Measurements from ENCODE around the gene ISOC1.

- TF ChIP-seq MAX (CRISPR knock-in tag; IDR thresholded peaks at IDR 0.05) = no peak
- TF ChIP-seq CTCF (IDR thresholded peaks at IDR 0.05) = no peak
- TF ChIP-seq TCF7 (CRISPR knock-in tag; IDR thresholded peaks at IDR 0.05; ENCODE audit: low read depth) = no peak
- no peak for TF ChIP-seq SOX15 (CRISPR knock-in tag; IDR thresholded peaks at IDR 0.05)
- no peak for TF ChIP-seq ZNF281 (CRISPR knock-in tag; IDR thresholded peaks at IDR 0.05)
- TF ChIP-seq USF2 (CRISPR knock-in tag; IDR thresholded peaks at IDR 0.05) = no peak
- TF ChIP-seq TEAD1 (CRISPR knock-in tag; IDR thresholded peaks at IDR 0.05) = no peak
Measured at GRCh38 chr5:129155876-129156275, 61.3 kb downstream of the ISOC1 start.
